PC-9 (cell line): ENCODE data around the gene RNF11.

Experiments used
- CTCF ChIP-seq: fragments of 200-600 bp; sonication (generic); conservative IDR thresholded peaks from 2 replicates; pipeline ENCODE4 v1.6.1; 2017; ENCODE audit warnings: mixed run types, antibody characterized with exemption, mild to moderate bottlenecking, moderate library complexity
- EZH2 ChIP-seq: fragments of 200-600 bp; sonication (generic); IDR thresholded peaks from 2 replicates; pipeline ENCODE4 v1.8.0; 2017; ENCODE audit warnings: antibody characterized with exemption, low read depth

GRCh38 chr1:51320967-51321923 is 85.2 kb downstream of the RNF11 start:
- TF ChIP-seq CTCF = no peak
- TF ChIP-seq EZH2 = no peak
